Left kidney (tissue), 2 donors: ENCODE measurements around the gene TMC2. TPM values are rescaled to one million over a fixed set of nuclear protein-coding genes. Genes with fewer than 3 reads are reported as not detected.
"Not testable (repeated sequence)": the region's sequence is repeated elsewhere in the genome, so short reads cannot be mapped to it uniquely, and the experiment has no call there.

Source experiments
- DNase-seq: peaks from one replicate; pipeline ENCODE4 v3.0.0-alpha.2; 2013
- polyA plus RNA-seq: library from polyadenylated mRNA; unstranded; fragments of 120-200 nt; gene quantifications from one replicate; pipeline ENCODE4 v1.2.1, GENCODE V29; 2013; ENCODE audit not compliant: insufficient read length

Gene TMC2
- polyA plus RNA-seq, 1 donor = 0.50 TPM

DNA sequence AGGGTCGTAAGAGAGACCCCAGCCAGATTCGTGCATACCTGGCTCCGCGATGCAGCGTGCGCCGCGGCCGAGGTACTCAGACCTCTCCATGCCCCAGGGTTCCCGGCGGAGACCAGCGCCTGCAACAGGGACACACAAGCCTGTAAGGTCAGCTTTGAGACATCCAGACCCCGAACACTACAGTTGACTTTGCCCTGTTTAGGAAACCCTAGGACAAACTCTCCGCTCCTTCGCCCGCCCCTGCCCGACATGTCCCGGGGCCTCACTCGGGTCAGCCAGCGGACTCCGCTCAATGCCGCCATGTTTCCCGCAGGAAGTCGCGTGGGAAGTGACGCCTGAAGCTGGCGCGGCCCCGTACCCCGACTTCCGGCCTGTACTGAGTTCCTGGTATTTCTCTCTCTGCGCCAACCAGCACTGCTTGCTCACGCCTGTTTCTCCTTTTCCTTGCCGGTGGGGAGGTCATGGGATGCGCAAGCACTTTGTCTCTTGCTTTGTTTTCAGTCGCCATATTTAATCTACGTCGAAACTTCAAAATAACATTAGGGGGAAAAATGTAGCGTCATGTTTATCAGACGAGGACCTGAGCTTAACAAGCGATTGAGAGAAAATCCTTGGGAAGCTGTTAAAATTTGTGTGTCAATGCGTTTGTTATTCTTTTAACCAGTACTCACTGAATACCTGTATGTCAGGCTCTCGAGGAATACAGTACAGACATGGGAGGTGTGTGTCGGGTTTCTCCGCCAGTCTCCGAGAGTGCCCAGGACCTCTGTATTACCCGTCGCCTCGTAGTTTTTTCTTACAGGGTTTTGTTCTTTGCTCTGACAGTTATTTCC lies 127.7 kb downstream of the TMC2 start, which contains the start of gene IDH3B:
TSS of gene IDH3B (minus strand) at position 330 of the 833 bp plus-strand sequence. CDS start at position 302, 28 bp downstream.
- peak; percentile 91 for DNase-seq

DNA sequence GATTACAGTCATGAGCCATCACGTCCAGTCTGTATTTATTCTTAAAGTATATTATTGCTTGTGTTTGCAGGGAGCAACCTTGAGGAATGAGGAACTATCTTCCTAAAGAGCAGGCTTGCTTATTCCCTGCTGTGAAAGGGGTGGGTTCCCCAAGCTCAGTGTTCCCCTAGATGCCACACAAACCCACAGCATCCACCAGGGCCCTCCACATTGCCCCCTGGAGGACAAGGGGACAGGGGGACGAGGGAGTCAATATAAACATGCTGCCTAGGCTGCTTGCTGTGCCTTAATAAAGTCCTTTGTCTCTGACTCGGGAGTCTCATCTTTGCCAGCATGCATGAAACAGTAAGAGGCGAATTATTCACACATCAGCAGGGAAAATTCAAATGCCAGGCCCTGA lies 135.6 kb downstream of the TMC2 start:
- no peak for DNase-seq

DNA sequence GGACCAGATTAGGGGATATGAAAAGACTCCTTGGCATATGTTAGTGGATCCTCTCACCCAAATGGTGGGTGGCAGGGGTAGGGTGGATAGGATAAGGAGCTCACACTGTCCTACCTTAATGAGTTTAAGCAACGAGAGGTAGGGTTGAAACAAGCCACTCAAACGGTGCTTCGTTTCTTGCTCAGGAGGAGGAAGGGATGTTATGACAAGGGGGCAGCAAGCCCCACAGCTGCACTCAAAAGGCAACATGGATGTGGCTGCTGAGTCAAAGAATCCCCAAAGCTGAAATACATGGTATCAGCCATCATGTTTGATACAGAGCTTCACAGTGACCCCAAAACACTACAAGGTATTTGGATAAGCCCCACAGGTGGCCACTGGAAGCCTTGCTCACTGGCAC lies 136.1 kb downstream of the TMC2 start:
- DNase-seq = no peak

DNA sequence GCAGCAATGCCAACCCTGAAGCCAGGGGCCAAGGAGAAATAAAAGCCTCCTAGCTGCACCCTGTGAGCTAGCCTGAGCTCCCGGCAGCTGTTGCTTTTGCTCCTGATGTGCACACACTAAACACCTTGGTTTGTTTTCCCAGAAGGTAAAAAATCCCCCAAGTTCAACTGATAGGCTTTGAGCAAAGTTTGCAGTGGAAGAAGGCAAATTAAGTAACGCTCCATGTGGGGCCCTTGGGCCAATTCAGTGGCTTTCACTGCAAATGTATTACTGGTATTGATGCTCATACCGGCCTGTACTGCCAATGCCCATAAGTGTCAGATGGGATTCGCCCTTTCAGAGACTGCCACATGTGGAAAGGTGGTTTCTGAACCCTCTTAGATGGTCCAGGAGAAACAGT lies 137.1 kb downstream of the TMC2 start:
- DNase-seq = no peak

DNA sequence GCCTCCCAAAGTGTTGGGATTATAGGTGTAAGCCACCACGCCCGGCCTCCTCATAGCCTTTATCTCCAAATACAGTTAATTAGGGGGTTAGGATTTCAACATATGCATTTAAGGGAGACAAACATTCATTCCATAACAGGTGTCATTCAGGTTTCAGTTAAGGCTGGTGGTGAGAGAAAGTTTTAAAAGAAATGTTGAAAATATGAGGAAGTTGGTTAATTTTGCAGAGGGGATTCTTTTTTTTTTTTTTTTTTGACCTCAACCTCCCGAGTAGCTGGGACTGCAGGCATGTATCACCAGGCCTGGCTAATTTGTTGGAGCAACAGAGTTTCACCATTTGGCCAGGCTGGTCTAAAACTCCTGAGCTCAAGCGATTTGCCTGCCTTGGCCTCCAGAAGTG lies 143.7 kb downstream of the TMC2 start:
- DNase-seq = no peak

DNA sequence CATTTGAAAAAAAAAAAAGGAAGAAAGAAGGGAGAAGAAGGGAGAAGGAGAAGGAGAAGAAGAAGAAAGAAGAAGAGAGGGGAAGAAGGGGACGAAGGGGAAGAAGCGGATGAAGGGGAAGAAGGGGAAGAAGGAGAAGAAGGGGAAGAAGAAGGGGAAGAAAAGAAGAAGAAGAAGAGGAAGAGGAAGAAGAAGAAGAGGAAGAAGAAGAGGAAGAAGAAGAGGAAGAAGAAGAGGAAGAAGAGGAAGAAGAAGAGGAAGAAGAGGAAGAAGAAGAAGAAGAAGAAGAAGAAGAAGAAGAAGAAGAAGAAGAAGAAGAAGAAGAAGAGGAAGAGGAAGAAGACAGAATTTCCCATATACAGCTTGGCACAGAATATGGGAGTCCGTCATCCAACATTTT lies 145.7 kb downstream of the TMC2 start:
- not testable (repeated sequence) for DNase-seq

DNA sequence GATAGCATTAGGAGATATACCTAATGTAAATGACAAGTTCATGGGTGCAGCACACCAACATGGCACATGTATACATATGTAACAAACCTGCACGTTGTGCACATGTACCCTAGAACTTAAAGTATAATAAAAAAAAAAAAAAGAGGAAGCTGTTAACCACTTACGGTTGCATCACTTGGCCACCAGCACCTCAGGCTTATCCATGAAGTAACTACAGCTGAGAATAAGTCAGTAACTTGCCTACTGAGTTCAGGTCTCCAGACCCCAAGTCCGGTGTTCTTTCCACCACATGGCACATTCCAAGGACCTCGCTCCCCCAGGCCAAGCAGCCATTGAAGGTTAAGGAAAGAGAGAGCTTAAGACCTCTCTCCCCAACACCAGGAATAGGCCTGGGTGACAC lies 148.4 kb downstream of the TMC2 start:
- DNase-seq = not testable (repeated sequence)

DNA sequence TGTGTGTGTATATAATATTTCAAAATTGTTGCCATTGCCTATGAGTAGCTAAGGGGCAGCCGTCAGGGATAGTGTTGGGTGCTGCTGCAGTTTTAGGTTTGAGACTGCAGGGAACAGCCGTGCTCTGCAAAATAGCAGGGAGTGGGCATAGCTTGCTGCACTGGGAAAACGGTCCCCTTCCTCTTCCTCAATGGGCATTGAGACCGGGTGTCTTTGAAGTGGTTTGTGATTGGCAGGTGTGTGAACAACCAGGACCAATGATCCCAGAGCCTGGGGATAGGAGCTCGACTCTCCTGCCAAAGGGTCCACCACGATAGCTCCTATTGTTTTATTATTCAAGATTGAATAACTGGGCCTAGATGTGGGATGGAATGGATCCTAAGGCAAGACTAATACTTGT lies 151.1 kb downstream of the TMC2 start:
- no peak for DNase-seq

DNA sequence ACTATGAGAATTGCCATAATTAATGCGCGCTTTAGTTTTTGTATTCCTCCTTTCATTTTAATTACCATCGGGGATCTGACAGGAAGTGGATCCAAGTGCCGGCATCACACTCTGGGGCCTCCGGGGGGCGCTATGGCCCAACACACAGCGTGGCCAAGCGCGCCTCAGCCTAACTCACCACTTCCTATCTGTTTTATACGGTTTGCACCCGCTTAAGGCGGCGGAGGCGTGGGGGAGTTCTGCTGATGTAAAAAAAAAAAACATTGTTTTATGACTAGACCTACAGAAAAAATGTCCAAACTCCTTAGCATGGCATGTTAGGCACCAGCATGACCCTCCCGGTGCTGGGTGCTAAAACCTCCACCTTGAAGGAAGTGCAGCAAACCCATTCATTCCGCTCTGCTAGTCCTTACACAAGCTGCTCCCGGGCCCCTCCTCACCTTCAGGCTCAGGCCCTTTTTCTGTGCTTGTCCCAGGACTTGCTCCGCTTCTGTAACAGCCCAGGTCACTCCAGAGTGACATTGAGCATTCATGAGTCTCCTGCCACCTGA lies 151.7 kb downstream of the TMC2 start:
- DNase-seq = peak; percentile 62

DNA sequence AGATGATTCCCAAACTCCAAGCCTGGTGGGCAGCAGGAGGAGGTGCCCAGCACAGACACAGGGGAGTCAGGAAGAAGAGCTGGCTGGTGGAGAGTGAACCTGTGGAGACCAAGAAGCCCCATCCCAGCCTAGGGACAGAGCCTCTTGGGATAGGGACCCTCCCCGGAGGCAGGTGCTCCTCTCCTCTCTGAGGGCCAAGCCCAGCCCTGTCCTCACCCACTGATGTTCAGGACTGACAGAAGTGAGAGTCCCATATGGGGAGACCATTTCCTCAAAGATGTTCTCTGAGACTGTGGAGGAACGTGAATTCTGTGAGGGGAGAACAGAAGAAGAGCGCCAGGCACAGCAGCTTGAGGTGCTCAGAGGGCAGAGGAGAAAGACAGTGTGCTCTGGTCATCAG lies 153.8 kb downstream of the TMC2 start:
- no peak for DNase-seq

DNA sequence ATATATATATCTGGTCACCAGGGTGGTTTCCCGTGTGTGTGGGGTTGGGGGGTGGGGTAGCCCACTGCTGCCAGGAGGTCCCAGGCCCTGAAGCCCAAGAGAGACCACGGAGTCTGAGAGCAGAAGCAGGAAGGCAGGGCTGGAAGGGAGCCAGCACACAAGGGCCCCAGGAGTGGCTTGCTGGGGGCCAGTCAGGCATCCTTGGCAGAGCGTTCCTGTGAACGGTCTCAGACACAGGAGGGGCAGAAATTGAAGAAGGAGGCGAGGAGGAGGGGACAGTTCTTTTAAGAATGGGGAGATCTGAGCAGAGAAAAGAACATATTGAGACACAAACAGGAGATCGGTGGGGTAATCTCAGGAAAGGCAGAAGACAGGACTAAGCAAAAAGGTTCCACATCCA lies 154.3 kb downstream of the TMC2 start:
- DNase-seq = no peak

DNA sequence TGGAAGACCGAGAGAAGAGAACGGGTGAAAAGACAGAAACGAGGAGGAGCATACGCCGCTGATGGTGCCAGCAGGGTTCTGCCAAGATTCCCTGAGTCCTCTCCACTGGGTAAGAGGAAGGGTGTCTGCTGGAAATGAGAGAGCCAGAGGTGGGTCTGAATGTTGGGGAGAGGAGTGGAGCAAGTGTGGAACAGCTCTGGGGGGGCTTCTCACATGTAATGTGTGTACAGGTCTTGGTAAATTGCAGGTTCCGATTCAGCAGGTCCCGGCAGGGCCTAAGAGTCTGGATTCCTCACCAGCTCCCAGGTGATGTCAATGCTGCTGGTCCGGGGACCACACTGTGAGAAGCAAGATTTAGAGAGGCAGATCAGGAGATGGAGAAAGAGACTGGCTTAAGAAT lies 154.8 kb downstream of the TMC2 start:
- no peak for DNase-seq

Other genes starting within 250 kb of the TMC2 start
- 0.43 TPM for gene TGM3, start 240.6 kb upstream of the TMC2 start, polyA plus RNA-seq
- not detected for gene TGM6, start 155.7 kb upstream of the TMC2 start, polyA plus RNA-seq
- 125 TPM for gene SNRPB, start 65.8 kb upstream of the TMC2 start, polyA plus RNA-seq
- gene ZNF343, start 27.7 kb upstream of the TMC2 start, polyA plus RNA-seq = 19.6 TPM
- gene NOP56, start 116.1 kb downstream of the TMC2 start, polyA plus RNA-seq = 305 TPM
- gene IDH3B, start 127.6 kb downstream of the TMC2 start, polyA plus RNA-seq = 134 TPM
- 31.4 TPM for gene EBF4, start 156.2 kb downstream of the TMC2 start, polyA plus RNA-seq